Naive thymus-derived CD8-positive, alpha-beta T cell (primary cell): Measurements from ENCODE around the gene GSTM2. TPM values are rescaled to one million over a fixed set of nuclear protein-coding genes. Genes with fewer than 3 reads are reported as not detected.
"Not testable (repeated sequence)": the region's sequence is repeated elsewhere in the genome, so short reads cannot be mapped to it uniquely, and the experiment has no call there.

Experiments used
- ATAC-seq, 2 donors: fragments of 150-1000 bp; cut with Tn5 transposase in 1 of 2; sonication (Bioruptor Pico), chemical (Tn5 transposase) in 1 of 2; 1 replicate in 1 of 2; 2 replicates in 1 of 2; pipeline ENCODE4 v1.10.0; 2021; ENCODE audit warnings: mild to moderate bottlenecking in 2 of 2, moderate library complexity in 2 of 2
- POLR2A ChIA-PET: fragments of 350-600 bp; sonication (Branson Sonifier 250); formaldehyde crosslinking; loops from one replicate; lab custom pipeline; 2021; ENCODE audit warnings: antibody characterized with exemption; lab: Charles Lee
- DNase-seq, 10 donors: peaks; one replicate each; pipeline versions ENCODE4 v3.0.0 to v3.0.0-alpha.2; 2020 to 2022
- H3K27ac Mint-ChIP-seq, 10 donors: one replicate each; pipeline ENCODE4 v1.8.0; 2020 to 2022; ENCODE audit warnings: mild to moderate bottlenecking in 10 of 10, mixed read lengths in 10 of 10, moderate library complexity in 4 of 10, inconsistent platforms in 1 of 10
- H3K27me3 Mint-ChIP-seq, 5 donors: one replicate each; pipeline ENCODE4 v1.8.0; 2021 to 2022; ENCODE audit warnings: mixed read lengths in 5 of 5
- H3K36me3 Mint-ChIP-seq, 3 donors: one replicate each; pipeline ENCODE4 v1.8.0; 2020 to 2022; ENCODE audit warnings: mixed read lengths in 3 of 3, mild to moderate bottlenecking in 2 of 3, inconsistent platforms in 1 of 3
- H3K4me1 Mint-ChIP-seq, 4 donors: one replicate each; pipeline ENCODE4 v1.8.0; 2021 to 2022; ENCODE audit warnings: mixed read lengths in 4 of 4
- H3K4me3 Mint-ChIP-seq, 10 donors: one replicate each; pipeline ENCODE4 v1.8.0; 2020 to 2022; ENCODE audit warnings: mild to moderate bottlenecking in 10 of 10, mixed read lengths in 10 of 10, moderate library complexity in 6 of 10, inconsistent platforms in 1 of 10
- H3K9me3 Mint-ChIP-seq, 9 donors: one replicate each; pipeline ENCODE4 v1.8.0; 2020 to 2022; ENCODE audit warnings: mixed read lengths in 9 of 9, mild to moderate bottlenecking in 3 of 9, inconsistent platforms in 1 of 9, moderate library complexity in 1 of 9
- polyA plus RNA-seq, 3 donors: library from polyadenylated mRNA; unstranded; fragments of 300-500 nt; fragmentation: Illumina TruSeq; gene quantifications; one replicate each; pipeline ENCODE4 v1.2.3, GENCODE V29; 2021
- total RNA-seq, 8 experiments: library from RNA in 2 of 8; stranded (reverse) in 2 of 8; gene quantifications; one replicate each; pipeline ENCODE4 v1.2.3 and lab custom pipeline; 2021 to 2026

Gene GSTM2
- total and polyA plus RNA-seq, 5 experiments from 2014 or later = 20.8 to 75.9 (median 51.7) TPM

DNA sequence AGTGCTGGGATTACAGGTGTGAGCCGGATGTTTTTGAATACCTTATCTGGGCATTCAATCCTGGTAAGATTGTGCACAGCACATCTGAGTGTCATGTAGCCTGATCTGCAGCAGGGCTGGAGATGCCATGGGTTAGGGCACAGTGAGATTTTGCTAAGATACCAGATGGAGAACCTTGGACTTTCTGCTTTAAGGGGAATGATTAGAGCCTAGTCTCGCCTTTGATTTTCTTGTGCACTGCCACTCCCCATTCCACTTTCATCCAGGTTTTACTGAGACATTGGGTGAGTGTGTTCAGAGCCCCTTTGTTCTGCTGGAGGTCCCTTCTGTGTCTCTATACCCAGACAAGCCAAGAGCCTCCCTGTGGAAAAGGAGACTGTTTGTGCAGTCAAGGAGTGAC, 6.0 kb downstream of the GSTM2 start:
- Mint-ChIP-seq H3K27ac (peak overlapping the region in 1 of 10 donors; percentile 15), H3K4me1 (peaks cover 9 to 18% (median 14%) of the 10 kb centered on the region in 4 donors)
- DNase-seq, ATAC-seq, POLR2A ChIA-PET, H3K9me3 Mint-ChIP-seq, H3K27me3 Mint-ChIP-seq, H3K4me3 Mint-ChIP-seq, H3K36me3 Mint-ChIP-seq: not testable (repeated sequence)

DNA sequence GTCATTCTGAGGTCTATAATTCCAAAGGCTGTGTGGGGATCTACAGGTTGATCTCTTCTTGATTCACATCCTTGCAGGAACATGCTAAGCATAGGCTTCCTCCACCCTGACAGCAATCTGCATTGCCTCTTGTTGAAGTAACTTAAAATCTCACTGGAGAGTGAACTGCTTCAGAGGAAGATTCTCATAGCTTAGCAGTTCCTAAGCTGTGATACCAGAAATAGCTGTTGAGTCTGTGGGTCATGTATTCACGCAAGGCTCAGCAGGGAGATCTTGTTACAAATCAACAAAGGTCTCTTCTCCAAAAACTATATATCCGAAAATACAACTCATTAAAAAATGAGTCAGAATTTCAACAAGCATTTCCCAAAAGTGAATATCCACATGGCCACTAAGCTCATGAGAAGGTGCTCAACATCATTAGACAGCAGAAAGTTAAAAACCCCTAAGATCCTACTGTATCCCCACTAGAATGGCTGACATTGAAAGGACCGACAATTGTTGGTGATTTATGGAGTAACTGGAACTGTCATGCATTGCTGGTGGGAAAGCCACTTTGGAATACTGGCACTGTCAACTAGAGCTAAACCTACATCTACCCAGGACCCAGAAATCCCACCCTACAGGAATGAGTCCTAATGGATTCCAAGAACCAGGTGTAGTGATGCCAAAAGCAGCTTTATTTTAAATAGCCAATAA, 9.0 kb downstream of the GSTM2 start:
- H3K4me3 Mint-ChIP-seq, ATAC-seq, H3K27ac Mint-ChIP-seq, DNase-seq, POLR2A ChIA-PET, H3K4me1 Mint-ChIP-seq, H3K27me3 Mint-ChIP-seq, H3K36me3 Mint-ChIP-seq, H3K9me3 Mint-ChIP-seq: not testable (repeated sequence)

GRCh38 chr1:109677459-109677858, 9.6 kb downstream of the GSTM2 start:
- H3K27ac Mint-ChIP-seq = peak overlapping the region in 2 of 10 donors; percentile 38 to 63
- H3K4me3 Mint-ChIP-seq = no peak overlapping the region
- DNase-seq = no peak
- H3K9me3 Mint-ChIP-seq = no peaks in the 10 kb centered on the region
- peaks cover 0 to 6% (median 5%) of the 10 kb centered on the region in 3 donors for H3K36me3 Mint-ChIP-seq
- no peak for ATAC-seq
- POLR2A ChIA-PET = no interaction called here
- no peaks in the 10 kb centered on the region for H3K27me3 Mint-ChIP-seq
- H3K4me1 Mint-ChIP-seq = peaks cover 0 to 2% (median 0%) of the 10 kb centered on the region in 4 donors

GRCh38 chr1:109678637-109679036, 10.8 kb downstream of the GSTM2 start:
- POLR2A ChIA-PET, H3K4me1 Mint-ChIP-seq, DNase-seq, H3K9me3 Mint-ChIP-seq, H3K27me3 Mint-ChIP-seq, ATAC-seq, H3K4me3 Mint-ChIP-seq, H3K27ac Mint-ChIP-seq, H3K36me3 Mint-ChIP-seq: not testable (repeated sequence)

DNA sequence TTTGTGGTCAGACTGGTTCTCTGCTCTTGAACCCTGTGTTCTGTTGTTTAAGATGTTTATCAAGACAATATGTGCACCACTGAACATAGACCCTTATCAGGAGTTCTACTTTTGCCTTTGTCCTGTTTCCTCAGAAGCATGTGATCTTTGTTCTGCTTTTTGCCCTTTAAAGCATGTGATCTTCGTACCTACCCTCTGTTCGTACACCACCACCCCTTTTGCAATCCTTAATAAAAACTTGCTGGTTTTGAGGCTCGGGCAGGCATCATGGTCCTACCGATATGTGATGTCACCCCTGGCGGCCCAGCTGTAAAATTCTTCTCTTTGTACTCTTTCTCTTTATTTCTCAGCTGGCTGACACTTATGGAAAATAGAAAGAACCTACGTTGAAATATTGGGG, 16.9 kb downstream of the GSTM2 start:
- POLR2A ChIA-PET, ATAC-seq, H3K27ac Mint-ChIP-seq: not testable (repeated sequence)

GRCh38 chr1:109685399-109685798, 17.5 kb downstream of the GSTM2 start:
- DNase-seq, H3K27me3 Mint-ChIP-seq, H3K4me3 Mint-ChIP-seq, H3K27ac Mint-ChIP-seq, H3K9me3 Mint-ChIP-seq, POLR2A ChIA-PET, ATAC-seq: not testable (repeated sequence)
- Mint-ChIP-seq H3K36me3 (peaks cover 0 to 10% (median 0%) of the 10 kb centered on the region in 3 donors), H3K4me1 (peaks cover 0 to 23% (median 5%) of the 10 kb centered on the region in 4 donors)

More for the DNA sequence above, 16.9 kb downstream of the GSTM2 start:
- not testable (repeated sequence) for H3K4me3 Mint-ChIP-seq, H3K27me3 Mint-ChIP-seq, H3K9me3 Mint-ChIP-seq, H3K36me3 Mint-ChIP-seq, DNase-seq
- H3K4me1 Mint-ChIP-seq = peaks cover 0 to 21% (median 5%) of the 10 kb centered on the region in 4 donors

DNA sequence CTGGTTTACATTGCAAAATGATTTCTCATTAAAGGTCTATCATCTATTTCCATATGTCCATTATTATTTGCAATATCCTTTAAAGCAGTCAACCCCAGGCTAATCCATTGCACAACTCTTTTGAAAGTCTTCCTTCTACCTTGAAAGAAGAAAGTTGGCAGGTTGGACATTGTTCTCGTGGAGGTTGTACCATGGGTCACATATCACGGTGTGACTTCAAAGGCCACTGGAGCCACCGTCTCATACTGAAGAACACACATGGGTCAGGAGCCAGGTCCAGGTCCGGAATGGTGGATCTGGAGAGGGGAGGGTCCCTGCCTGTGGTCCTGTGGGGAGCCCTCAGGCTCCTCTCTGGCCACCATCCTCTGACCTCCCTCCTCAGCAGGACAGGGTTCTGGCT, 18.0 kb downstream of the GSTM2 start:
- POLR2A ChIA-PET, H3K4me3 Mint-ChIP-seq, H3K9me3 Mint-ChIP-seq: not testable (repeated sequence)

GRCh38 chr1:109687109-109687508, 19.3 kb downstream of the GSTM2 start:
- peaks cover 0 to 16% (median 0%) of the 10 kb centered on the region in 3 donors for H3K36me3 Mint-ChIP-seq
- DNase-seq, H3K9me3 Mint-ChIP-seq, H3K27me3 Mint-ChIP-seq, ATAC-seq, POLR2A ChIA-PET: not testable (repeated sequence)
- H3K4me1 Mint-ChIP-seq = peaks cover 0 to 27% (median 5%) of the 10 kb centered on the region in 4 donors
- peak overlapping the region in 5 of 10 donors; percentile 88 to 93 (median 89) for H3K4me3 Mint-ChIP-seq
- H3K27ac Mint-ChIP-seq = peak overlapping the region in 5 of 10 donors; percentile 83 to 97 (median 91)

More for the DNA sequence above, 18.0 kb downstream of the GSTM2 start:
- peaks cover 0 to 24% (median 5%) of the 10 kb centered on the region in 4 donors for H3K4me1 Mint-ChIP-seq
- H3K36me3 Mint-ChIP-seq = peaks cover 0 to 13% (median 0%) of the 10 kb centered on the region in 3 donors
- DNase-seq, ATAC-seq, H3K27ac Mint-ChIP-seq, H3K27me3 Mint-ChIP-seq: not testable (repeated sequence)

DNA sequence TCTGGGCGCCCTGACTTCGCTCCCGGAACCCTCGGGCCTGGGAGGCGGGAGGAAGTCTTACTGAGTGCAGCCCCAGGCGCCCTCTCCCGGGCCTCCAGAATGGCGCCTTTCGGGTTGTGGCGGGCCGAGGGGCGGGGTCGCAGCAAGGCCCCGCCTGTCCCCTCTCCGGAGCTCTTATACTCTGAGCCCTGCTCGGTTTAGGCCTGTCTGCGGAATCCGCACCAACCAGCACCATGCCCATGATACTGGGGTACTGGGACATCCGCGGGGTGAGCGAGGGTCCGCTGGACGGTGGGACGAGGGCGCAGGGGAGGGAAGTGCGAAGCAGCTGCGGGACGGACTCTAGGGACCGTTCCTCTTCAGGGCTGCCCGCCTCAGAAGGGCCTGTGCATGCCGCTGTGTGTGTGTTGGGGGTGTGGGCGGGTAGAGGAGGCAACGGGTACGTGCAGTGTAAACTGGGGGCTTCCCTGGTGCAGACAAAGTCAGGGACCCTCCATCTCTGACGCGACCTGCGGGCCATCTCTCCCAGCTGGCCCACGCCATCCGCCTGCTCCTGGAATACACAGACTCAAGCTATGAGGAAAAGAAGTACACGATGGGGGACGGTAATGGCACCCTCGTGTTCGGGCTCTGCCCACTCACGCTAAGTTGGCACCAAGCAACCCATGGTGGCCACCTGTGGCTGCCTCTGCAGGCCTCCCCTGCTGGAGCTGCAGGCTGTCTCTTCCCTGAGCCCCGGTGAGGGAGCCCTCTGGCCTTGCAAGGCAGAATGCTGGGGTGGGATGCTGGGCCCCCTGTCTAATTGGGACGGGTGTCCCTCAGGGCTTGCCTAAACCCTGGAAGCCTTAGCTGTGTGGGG, 20.0 kb downstream of the GSTM2 start, which contains the start of gene GSTM1:
GSTM1 (plus strand) TSS at position 177 of the 859 bp plus-strand sequence; CDS start at position 234, 57 bp downstream.
- Mint-ChIP-seq H3K27me3 (no peaks in the 10 kb centered on the region), H3K36me3 (peaks cover 0 to 20% (median 0%) of the 10 kb centered on the region in 3 donors), H3K9me3 (peaks cover 0 to 4% (median 0%) of the 10 kb centered on the region in 9 donors), H3K4me3 (peak within 1 kb of the TSS in 5 of 10 donors; percentile 88 to 93 (median 89)), H3K27ac (peak within 1 kb of the TSS in 5 of 10 donors; percentile 83 to 97 (median 93)), H3K4me1 (peaks cover 0 to 27% (median 5%) of the 10 kb centered on the region in 4 donors)
- ATAC-seq = no peak
- POLR2A ChIA-PET = no interaction called here
- peak in 5 of 10 donors; percentile 63 to 81 (median 72) for DNase-seq

GRCh38 chr1:109689844-109690405, 22.1 kb downstream of the GSTM2 start:
- H3K9me3 Mint-ChIP-seq = peaks cover 0 to 3% (median 0%) of the 10 kb centered on the region in 9 donors
- H3K36me3 Mint-ChIP-seq = peaks cover 0 to 16% (median 0%) of the 10 kb centered on the region in 3 donors
- H3K27me3 Mint-ChIP-seq = no peaks in the 10 kb centered on the region
- DNase-seq (no peak), ATAC-seq (no peak)
- peak overlapping the region in 3 of 10 donors; percentile 5 to 65 (median 33) for H3K4me3 Mint-ChIP-seq
- POLR2A ChIA-PET = no interaction called here
- peak overlapping the region in 1 of 10 donors; percentile 60 for H3K27ac Mint-ChIP-seq
- H3K4me1 Mint-ChIP-seq = peaks cover 0 to 27% (median 5%) of the 10 kb centered on the region in 4 donors

DNA sequence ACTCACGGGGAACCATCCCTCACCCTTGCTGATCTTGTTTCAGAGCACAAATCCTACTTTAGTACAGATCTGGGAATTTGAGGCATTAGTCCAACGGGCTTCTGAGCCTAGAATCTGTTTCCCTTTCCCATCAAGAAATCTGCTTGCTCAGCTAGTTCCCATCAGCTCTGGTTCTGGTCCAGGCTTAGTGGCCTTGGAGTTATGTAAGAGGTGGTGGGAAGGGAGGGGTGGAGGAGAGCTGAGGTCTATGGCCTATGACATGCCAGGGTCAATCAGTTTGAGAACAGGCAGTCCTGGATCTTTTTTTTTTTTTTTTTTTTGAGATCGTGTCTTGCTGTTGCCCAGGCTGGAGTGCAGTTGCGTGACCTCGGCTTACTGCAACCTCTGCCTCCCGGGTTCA, 23.9 kb downstream of the GSTM2 start:
- no peak for ATAC-seq
- no peaks in the 10 kb centered on the region for H3K27me3 Mint-ChIP-seq
- H3K4me1 Mint-ChIP-seq = peaks cover 0 to 25% (median 5%) of the 10 kb centered on the region in 4 donors
- H3K9me3 Mint-ChIP-seq = no peaks in the 10 kb centered on the region
- DNase-seq = no peak
- H3K36me3 Mint-ChIP-seq = peaks cover 0 to 15% (median 0%) of the 10 kb centered on the region in 3 donors
- POLR2A ChIA-PET = no interaction called here
- H3K4me3 Mint-ChIP-seq = no peak overlapping the region
- H3K27ac Mint-ChIP-seq = no peak overlapping the region

GRCh38 chr1:109694400-109694799, 26.5 kb downstream of the GSTM2 start:
- H3K27ac Mint-ChIP-seq, POLR2A ChIA-PET, ATAC-seq, H3K4me1 Mint-ChIP-seq, H3K4me3 Mint-ChIP-seq, DNase-seq, H3K9me3 Mint-ChIP-seq, H3K27me3 Mint-ChIP-seq: not testable (repeated sequence)
- peaks cover 0 to 19% (median 0%) of the 10 kb centered on the region in 3 donors for H3K36me3 Mint-ChIP-seq
